HUES48 (cell line): ENCODE results near the gene CFAP92.

Source experiments
- H3K27ac ChIP-seq: one replicate; pipeline ENCODE4 v1.7.0; 2013; ENCODE audit warnings: low read depth, low read length, inconsistent platforms
- H3K27me3 ChIP-seq: 2 replicates; pipeline ENCODE4 v1.6.1; 2013; ENCODE audit warnings: mild to moderate bottlenecking, low read length; ENCODE audit not compliant: control insufficient read depth, insufficient read depth
- H3K36me3 ChIP-seq: 2 replicates; pipeline ENCODE4 v1.6.1; 2013; ENCODE audit warnings: low read length; ENCODE audit not compliant: control insufficient read depth, insufficient read depth
- H3K4me1 ChIP-seq: 2 replicates; pipeline ENCODE4 v1.6.1; 2013; ENCODE audit warnings: mild to moderate bottlenecking, low read length; ENCODE audit not compliant: control insufficient read depth, insufficient read depth
- H3K4me3 ChIP-seq: 2 replicates; pipeline ENCODE4 v1.5.1; 2013; ENCODE audit warnings: mild to moderate bottlenecking, low read depth, low read length
- H3K9ac ChIP-seq: 2 replicates; pipeline ENCODE4 v1.6.1; 2013; ENCODE audit warnings: mild to moderate bottlenecking, low read depth, low read length, moderate library complexity
- H3K9me3 ChIP-seq: 2 replicates; pipeline ENCODE4 v1.6.1; 2013; ENCODE audit warnings: low read length; ENCODE audit not compliant: control insufficient read depth, insufficient read depth

CFAP92 gene

GRCh38 chr3:129025108-129025507, 31.2 kb upstream of the CFAP92 start:
- Histone ChIP-seq H3K27ac (no peak overlapping the region), H3K9ac (no peak overlapping the region), H3K9me3 (no peaks in the 10 kb centered on the region), H3K4me3 (no peak overlapping the region), H3K4me1 (no peaks in the 10 kb centered on the region), H3K36me3 (no peaks in the 10 kb centered on the region), H3K27me3 (peaks cover 22% of the 10 kb centered on the region)

- Histone ChIP-seq H3K9ac (no peak overlapping the region), H3K9me3 (no peaks in the 10 kb centered on the region), H3K4me3 (no peak overlapping the region), H3K4me1 (no peaks in the 10 kb centered on the region), H3K27ac (no peak overlapping the region), H3K36me3 (no peaks in the 10 kb centered on the region), H3K27me3 (peaks cover 22% of the 10 kb centered on the region)
Observed at GRCh38 chr3:129023909-129024308, 30.0 kb upstream of the CFAP92 start.

- H3K27me3 ChIP-seq, result peaks cover 22% of the 10 kb centered on the region
- H3K9me3 ChIP-seq, result no peaks in the 10 kb centered on the region
- H3K9ac ChIP-seq, result no peak overlapping the region
- no peak overlapping the region for H3K4me3 ChIP-seq
- H3K4me1 ChIP-seq, result no peaks in the 10 kb centered on the region
- no peak overlapping the region for H3K27ac ChIP-seq
- H3K36me3 ChIP-seq, result no peaks in the 10 kb centered on the region
Observed at GRCh38 chr3:129023008-129023358, 29.1 kb upstream of the CFAP92 start.

- Histone ChIP-seq H3K27me3 (peaks cover 22% of the 10 kb centered on the region), H3K4me3 (no peak overlapping the region), H3K27ac (no peak overlapping the region), H3K36me3 (no peaks in the 10 kb centered on the region), H3K9me3 (no peaks in the 10 kb centered on the region), H3K4me1 (no peaks in the 10 kb centered on the region), H3K9ac (no peak overlapping the region)
Observed at GRCh38 chr3:129022114-129023007, 28.5 kb upstream of the CFAP92 start.

- H3K27me3 ChIP-seq, result peaks cover 14% of the 10 kb centered on the region
- no peak overlapping the region for H3K9ac ChIP-seq
- H3K4me1 ChIP-seq, result no peaks in the 10 kb centered on the region
- no peak overlapping the region for H3K27ac ChIP-seq
- H3K9me3 ChIP-seq, result no peaks in the 10 kb centered on the region
- no peaks in the 10 kb centered on the region for H3K36me3 ChIP-seq
- no peak overlapping the region for H3K4me3 ChIP-seq
Observed at GRCh38 chr3:129021140-129021551, 27.3 kb upstream of the CFAP92 start.

- no peak overlapping the region for H3K9ac ChIP-seq
- H3K36me3 ChIP-seq, result no peaks in the 10 kb centered on the region
- H3K4me1 ChIP-seq, result no peaks in the 10 kb centered on the region
- H3K4me3 ChIP-seq, result no peak overlapping the region
- H3K27ac ChIP-seq, result no peak overlapping the region
- H3K9me3 ChIP-seq, result no peaks in the 10 kb centered on the region
- peaks cover 9% of the 10 kb centered on the region for H3K27me3 ChIP-seq
Observed at GRCh38 chr3:129020691-129021090, 26.8 kb upstream of the CFAP92 start.

- H3K27ac ChIP-seq, result no peak overlapping the region
- no peak overlapping the region for H3K4me3 ChIP-seq
- no peaks in the 10 kb centered on the region for H3K9me3 ChIP-seq
- no peak overlapping the region for H3K9ac ChIP-seq
- no peaks in the 10 kb centered on the region for H3K36me3 ChIP-seq
- no peaks in the 10 kb centered on the region; the same call in none of the 2 replicates for H3K27me3 ChIP-seq
- no peaks in the 10 kb centered on the region for H3K4me1 ChIP-seq
Observed at GRCh38 chr3:129019266-129019665, 25.4 kb upstream of the CFAP92 start.

GRCh38 chr3:129018751-129019150, 24.9 kb upstream of the CFAP92 start:
- Histone ChIP-seq H3K9me3 (no peaks in the 10 kb centered on the region), H3K9ac (no peak overlapping the region), H3K4me3 (no peak overlapping the region), H3K36me3 (no peaks in the 10 kb centered on the region), H3K4me1 (no peaks in the 10 kb centered on the region), H3K27me3 (no peaks in the 10 kb centered on the region; the same call in none of the 2 replicates), H3K27ac (no peak overlapping the region)

- no peak overlapping the region for H3K27ac ChIP-seq
- no peak overlapping the region for H3K4me3 ChIP-seq
- H3K9ac ChIP-seq, result no peak overlapping the region
- no peaks in the 10 kb centered on the region for H3K4me1 ChIP-seq
- no peaks in the 10 kb centered on the region; the same call in 1 of the 2 replicates for H3K27me3 ChIP-seq
- H3K36me3 ChIP-seq, result no peaks in the 10 kb centered on the region
- no peaks in the 10 kb centered on the region for H3K9me3 ChIP-seq
Observed at GRCh38 chr3:129018271-129018670, 24.4 kb upstream of the CFAP92 start.

- H3K36me3 ChIP-seq, result no peaks in the 10 kb centered on the region
- no peaks in the 10 kb centered on the region for H3K4me1 ChIP-seq
- H3K4me3 ChIP-seq, result no peak overlapping the region
- no peaks in the 10 kb centered on the region for H3K9me3 ChIP-seq
- H3K9ac ChIP-seq, result no peak overlapping the region
- H3K27ac ChIP-seq, result no peak overlapping the region
- no peaks in the 10 kb centered on the region; the same call in 1 of the 2 replicates for H3K27me3 ChIP-seq
Observed at GRCh38 chr3:129017484-129017899, 23.6 kb upstream of the CFAP92 start.

- no peak overlapping the region for H3K9ac ChIP-seq
- no peaks in the 10 kb centered on the region for H3K9me3 ChIP-seq
- no peak overlapping the region for H3K27ac ChIP-seq
Observed at GRCh38 chr3:129016720-129017483, 23.0 kb upstream of the CFAP92 start.

More at GRCh38 chr3:129016720-129017483, 23.0 kb upstream of the CFAP92 start:
- H3K4me3 ChIP-seq, result no peak overlapping the region
- H3K4me1 ChIP-seq, result no peaks in the 10 kb centered on the region
- no peaks in the 10 kb centered on the region; the same call in 1 of the 2 replicates for H3K27me3 ChIP-seq
- no peaks in the 10 kb centered on the region for H3K36me3 ChIP-seq
